ENCODE measurements around the gene FILIP1L. TPM values are rescaled to one million over a fixed set of nuclear protein-coding genes. Genes with fewer than 3 reads are reported as not detected.

The FILIP1L gene
- total RNA-seq, 2 donors from 2014 or later: 270 to 279 TPM

DNA sequence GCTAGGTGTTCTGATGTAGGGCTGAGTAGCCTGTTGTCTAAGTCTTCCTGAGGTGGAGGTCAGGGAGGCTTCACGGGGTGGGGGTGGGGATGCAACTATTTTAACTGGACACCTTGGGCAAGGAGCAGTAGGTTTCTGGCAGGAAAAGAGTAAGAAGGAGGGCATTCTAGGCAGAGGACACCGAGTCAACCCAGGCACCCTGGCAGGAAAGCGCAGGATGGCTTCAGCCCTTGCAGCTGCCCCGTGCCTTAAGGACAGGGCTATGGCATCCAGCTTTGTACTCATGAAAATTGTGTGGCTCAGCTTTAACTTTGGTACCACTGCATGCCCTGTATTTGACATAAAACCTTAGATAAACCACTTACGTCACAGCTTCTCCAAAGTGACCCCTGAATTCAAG, 6.4 kb upstream of the FILIP1L start:
- ATAC-seq (ENCODE audit: insufficient number of reproducible peaks, low FRiP score, low read depth) (no peak), DNase-seq (ENCODE audit: low spot score) (no peak)
- H3K4me3 ChIP-seq: no peak overlapping the region
- peaks cover 21 to 46% of the 10 kb centered on the region in 2 donors for H3K4me1 ChIP-seq (ENCODE audit: control insufficient read depth in 1 of 2, low read depth in 2 of 2)
- H3K27me3 ChIP-seq (replicated peaks; ENCODE audit: insufficient read depth): no peaks in the 10 kb centered on the region
- no peaks in the 10 kb centered on the region for H3K36me3 ChIP-seq
- TF ChIP-seq, protein P1, sequence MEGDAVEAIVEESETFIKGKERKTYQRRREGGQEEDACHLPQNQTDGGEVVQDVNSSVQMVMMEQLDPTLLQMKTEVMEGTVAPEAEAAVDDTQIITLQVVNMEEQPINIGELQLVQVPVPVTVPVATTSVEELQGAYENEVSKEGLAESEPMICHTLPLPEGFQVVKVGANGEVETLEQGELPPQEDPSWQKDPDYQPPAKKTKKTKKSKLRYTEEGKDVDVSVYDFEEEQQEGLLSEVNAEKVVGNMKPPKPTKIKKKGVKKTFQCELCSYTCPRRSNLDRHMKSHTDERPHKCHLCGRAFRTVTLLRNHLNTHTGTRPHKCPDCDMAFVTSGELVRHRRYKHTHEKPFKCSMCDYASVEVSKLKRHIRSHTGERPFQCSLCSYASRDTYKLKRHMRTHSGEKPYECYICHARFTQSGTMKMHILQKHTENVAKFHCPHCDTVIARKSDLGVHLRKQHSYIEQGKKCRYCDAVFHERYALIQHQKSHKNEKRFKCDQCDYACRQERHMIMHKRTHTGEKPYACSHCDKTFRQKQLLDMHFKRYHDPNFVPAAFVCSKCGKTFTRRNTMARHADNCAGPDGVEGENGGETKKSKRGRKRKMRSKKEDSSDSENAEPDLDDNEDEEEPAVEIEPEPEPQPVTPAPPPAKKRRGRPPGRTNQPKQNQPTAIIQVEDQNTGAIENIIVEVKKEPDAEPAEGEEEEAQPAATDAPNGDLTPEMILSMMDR (IDR thresholded peaks at IDR 0.05): no peak
- H3K27ac ChIP-seq: no peak overlapping the region
- H3K9me3 ChIP-seq: no peaks in the 10 kb centered on the region

DNA sequence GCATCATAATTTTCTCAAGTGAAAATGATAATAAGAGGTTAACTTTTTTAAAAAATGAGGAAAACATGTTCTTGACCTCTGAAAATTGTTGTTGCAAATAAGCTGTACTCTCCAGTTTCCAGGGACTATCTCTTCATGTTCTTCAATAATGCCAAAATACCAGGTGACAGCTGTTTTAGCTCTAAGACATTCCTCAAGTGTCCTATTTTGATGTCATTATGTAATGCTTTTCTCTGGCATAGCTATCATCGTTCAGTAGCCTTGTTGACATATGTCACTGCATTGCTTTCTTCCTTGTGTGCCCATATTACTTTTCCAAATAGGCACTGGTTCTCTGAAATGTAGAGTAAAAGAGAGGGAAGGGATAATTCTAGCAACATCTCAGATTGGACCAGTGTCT, 5.7 kb upstream of the FILIP1L start:
- Histone ChIP-seq H3K27ac (no peak overlapping the region), H3K4me3 (no peak overlapping the region), H3K9me3 (no peaks in the 10 kb centered on the region), H3K27me3 (replicated peaks; ENCODE audit: insufficient read depth) (no peaks in the 10 kb centered on the region), H3K36me3 (no peaks in the 10 kb centered on the region), H3K4me1 (ENCODE audit: control insufficient read depth in 1 of 2, low read depth in 2 of 2) (peaks cover 16 to 39% of the 10 kb centered on the region in 2 donors)
- TF ChIP-seq, protein P1 (IDR thresholded peaks at IDR 0.05): no peak
- no peak for ATAC-seq (ENCODE audit: insufficient number of reproducible peaks, low FRiP score, low read depth)
- no peak for DNase-seq (ENCODE audit: low spot score)

DNA sequence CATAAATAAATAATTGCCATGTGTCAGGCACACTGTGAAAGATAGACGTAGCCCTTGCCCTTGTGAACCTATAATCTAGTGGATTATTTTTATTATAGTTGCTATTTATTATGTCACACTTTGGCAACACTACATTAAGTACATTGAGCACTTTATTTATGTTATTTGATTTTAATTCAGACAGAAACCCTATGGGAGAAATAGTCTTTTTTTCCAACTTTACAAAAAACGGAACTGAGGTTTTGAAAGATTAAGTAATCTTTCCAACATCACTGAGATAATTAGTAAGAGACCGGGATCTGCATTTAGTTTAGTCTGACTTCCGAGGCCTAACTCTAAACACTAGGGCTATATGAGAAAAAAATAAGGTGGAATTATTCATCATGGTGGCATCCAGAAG, 2.8 kb upstream of the FILIP1L start:
- ATAC-seq (ENCODE audit: insufficient number of reproducible peaks, low FRiP score, low read depth) (no peak), DNase-seq (ENCODE audit: low spot score) (no peak)
- TF ChIP-seq, protein P1 (IDR thresholded peaks at IDR 0.05): no peak
- Histone ChIP-seq H3K27me3 (replicated peaks; ENCODE audit: insufficient read depth) (no peaks in the 10 kb centered on the region), H3K27ac (no peak overlapping the region), H3K36me3 (no peaks in the 10 kb centered on the region), H3K9me3 (no peaks in the 10 kb centered on the region), H3K4me1 (ENCODE audit: control insufficient read depth in 1 of 2, low read depth in 2 of 2) (peaks cover 0 to 12% of the 10 kb centered on the region in 2 donors), H3K4me3 (no peak overlapping the region)

DNA sequence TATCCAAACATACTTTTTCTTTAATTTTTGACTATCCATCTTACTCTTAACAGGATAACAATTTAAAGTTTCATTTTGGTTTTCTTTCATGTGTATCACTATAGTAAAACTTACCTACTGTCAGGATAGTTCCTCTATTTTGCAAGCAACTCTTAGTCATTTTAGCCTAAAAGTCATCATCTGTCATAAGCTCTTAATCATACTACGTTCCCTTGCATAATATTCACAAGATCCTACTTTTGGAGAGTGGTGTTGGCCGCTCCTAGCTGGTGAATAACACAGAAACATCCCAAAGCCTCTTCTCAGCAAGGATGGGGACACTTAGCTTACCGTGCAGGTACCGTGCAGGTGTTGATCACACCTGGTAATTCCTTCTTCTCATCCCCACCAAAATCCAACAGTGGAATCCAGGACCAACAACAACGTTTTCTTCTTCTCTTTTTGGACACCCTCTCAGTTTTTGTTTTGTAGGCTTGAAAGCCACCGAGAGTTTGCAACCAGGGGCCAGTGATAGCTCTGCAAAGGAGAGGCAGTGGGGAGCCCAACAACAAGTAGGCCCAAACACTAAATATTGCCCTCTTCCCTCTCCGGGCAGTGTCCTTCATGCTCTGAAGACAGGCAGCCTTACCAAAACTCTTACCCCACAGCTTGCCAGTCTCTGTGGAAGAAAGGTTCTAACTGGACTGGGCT, 433 bp downstream of the FILIP1L start:
- no peak for DNase-seq (ENCODE audit: low spot score)
- TF ChIP-seq, protein P1 (IDR thresholded peaks at IDR 0.05): no peak
- peaks cover 7 to 25% of the 10 kb centered on the region in 2 donors for H3K4me1 ChIP-seq (ENCODE audit: control insufficient read depth in 1 of 2, low read depth in 2 of 2)
- no peak overlapping the region for H3K4me3 ChIP-seq
- no peak for ATAC-seq (ENCODE audit: insufficient number of reproducible peaks, low FRiP score, low read depth)
- no peaks in the 10 kb centered on the region for H3K36me3 ChIP-seq
- H3K27me3 ChIP-seq (replicated peaks; ENCODE audit: insufficient read depth): no peaks in the 10 kb centered on the region
- no peaks in the 10 kb centered on the region for H3K9me3 ChIP-seq
- H3K27ac ChIP-seq: no peak overlapping the region

DNA sequence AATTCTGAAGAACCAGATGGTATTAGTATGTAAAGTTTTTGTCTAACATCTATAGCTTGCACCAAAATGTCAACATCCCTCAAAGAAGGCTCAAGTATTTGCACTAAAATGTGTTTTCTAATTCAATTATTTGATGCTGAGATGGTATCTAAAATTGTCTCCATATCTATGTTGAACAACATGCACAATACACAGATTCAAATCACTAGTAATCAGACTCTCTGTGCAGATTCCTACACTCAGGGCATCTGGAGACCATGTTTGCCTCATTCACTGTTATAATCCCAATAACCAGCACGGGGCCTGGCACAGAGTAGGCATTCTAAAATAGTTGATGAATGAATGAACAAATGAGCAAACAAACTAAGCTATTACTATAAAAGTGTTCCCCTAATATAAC, 2.6 kb downstream of the FILIP1L start:
- DNase-seq (ENCODE audit: low spot score) (no peak), ATAC-seq (ENCODE audit: insufficient number of reproducible peaks, low FRiP score, low read depth) (no peak)
- Histone ChIP-seq H3K9me3 (no peaks in the 10 kb centered on the region), H3K27ac (peak overlapping the region in 1 of 2 donors; percentile 58), H3K27me3 (replicated peaks; ENCODE audit: insufficient read depth) (no peaks in the 10 kb centered on the region), H3K4me3 (no peak overlapping the region), H3K4me1 (ENCODE audit: control insufficient read depth in 1 of 2, low read depth in 2 of 2) (peaks cover 12 to 47% of the 10 kb centered on the region in 2 donors), H3K36me3 (no peaks in the 10 kb centered on the region)
- TF ChIP-seq, protein P1 (IDR thresholded peaks at IDR 0.05): no peak
